NK-92 (cell line): ENCODE measurements around the gene ZNF793.

Experiments
- DNase-seq: peaks from one replicate; lab custom pipeline; 2025; ENCODE audit not compliant: unreplicated experiment; lab: John Stamatoyannopoulos, UW

The ZNF793 gene

DNA sequence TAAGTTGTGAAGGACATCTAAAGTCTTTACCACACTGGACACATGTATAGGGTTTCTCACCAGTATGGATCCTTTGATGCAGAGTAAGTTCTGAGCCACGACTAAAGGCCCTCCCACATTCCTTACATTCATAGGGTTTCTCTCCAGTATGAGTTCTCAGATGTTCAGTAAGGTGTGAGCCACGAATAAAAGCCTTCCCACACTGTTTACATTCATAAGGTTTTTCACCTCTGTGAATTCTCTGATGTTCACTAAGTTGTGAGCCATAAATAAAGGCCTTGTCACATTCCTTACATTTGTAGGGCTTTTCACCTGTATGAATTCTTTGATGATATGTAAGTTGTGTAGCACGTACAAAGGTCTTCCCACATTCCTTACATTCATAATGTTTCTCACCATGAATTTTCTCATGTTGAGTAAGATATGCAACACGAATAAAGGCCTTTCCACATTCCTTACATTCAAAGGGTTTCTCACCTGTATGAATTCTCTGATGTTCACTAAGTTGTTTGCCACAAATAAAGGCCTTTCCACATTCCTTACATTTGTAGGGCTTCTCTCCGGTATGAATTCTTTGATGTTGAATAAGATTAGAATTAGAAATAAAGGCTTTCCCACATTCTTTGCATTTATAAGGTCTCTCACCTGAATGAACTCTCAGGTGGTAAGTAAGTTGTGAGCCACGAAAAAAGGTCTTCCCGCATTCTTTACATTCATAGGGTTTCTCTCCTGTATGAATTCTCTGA, 58.1 kb downstream of the ZNF793 start:
- DNase-seq: no peak

DNA sequence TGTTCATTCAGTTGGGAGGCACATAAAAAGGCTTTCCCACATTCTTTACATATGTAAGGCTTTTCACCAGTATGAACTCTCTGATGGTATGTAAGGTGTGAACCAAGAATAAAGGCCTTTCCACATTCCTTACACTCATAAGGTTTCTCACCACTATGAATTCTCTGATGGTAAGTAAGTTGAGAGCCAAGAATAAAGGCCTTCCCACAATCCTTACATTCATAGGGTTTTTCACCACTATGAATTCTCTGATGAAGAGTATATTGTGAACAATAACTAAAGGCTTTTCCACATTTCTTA, 58.6 kb downstream of the ZNF793 start:
- DNase-seq: no peak

DNA sequence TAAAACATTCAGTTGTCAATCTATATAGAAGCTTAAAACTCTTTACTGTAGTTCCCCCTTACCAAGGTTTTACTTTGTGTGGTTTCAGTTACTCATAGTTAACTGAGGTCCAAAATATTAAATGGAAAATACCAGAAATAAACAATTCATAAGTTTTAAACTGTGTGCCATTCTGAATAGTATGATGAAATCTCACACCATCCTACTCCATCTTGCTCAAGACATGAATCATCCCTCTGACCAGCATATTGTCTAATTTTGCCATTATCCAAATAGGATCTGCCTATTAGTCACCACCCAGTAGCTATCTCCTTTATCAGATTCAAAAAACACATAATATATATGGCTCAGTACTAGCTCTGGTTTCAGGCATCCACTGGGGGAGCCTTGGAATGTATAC, 65.5 kb downstream of the ZNF793 start:
- no peak for DNase-seq

DNA sequence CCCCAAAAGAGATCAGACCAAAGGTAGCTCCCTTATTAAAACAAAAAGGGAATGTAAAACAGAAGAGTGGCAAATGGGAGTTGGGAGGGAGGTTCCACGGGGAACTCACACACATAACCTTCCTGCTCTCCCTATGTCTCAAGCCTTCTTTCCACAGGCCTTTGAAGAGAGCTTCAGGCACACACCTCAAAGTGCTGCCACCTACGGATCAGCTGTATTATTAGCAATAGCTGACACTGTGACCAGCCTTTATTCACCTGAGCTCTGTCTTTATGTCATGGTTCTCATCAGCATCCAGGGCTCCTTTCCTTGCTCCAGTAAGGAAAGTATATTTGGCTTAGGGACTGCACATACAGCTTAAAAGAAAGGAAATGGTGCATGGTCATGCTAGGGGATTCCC, 76.6 kb downstream of the ZNF793 start:
- no peak for DNase-seq
